IMR-90 (cell line): ENCODE results near the gene PLB1. TPM values are rescaled to one million over a fixed set of nuclear protein-coding genes. Genes with fewer than 3 reads are reported as not detected.
"Not testable (repeated sequence)": the region's sequence is repeated elsewhere in the genome, so short reads cannot be mapped to it uniquely, and the experiment has no call there.

Experiments
- ATAC-seq: fragments of 200-7000 bp; cut with Tn5 transposase; 2 replicates; pipeline ENCODE4 v1.9.1; 2020; ENCODE audit warnings: low read depth, mild to moderate bottlenecking, moderate library complexity
- BruUV-seq: library from RNA; stranded (reverse); fragments of 400-500 nt; replicated peaks from 2 replicates; lab custom pipeline; 2021; lab: Mats Ljungman, UMichigan
- CTCF ChIA-PET: fragments of 300-600 bp; formaldehyde crosslinking; extraction: SDS; loops from one replicate; lab custom pipeline; 2021; ENCODE audit warnings: antibody characterized with exemption; lab: Yijun Ruan, JAX
- POLR2A ChIA-PET: fragments of 300-600 bp; sonication (Branson Sonifier 250); formaldehyde crosslinking; loops from one replicate; lab custom pipeline; 2022; ENCODE audit warnings: antibody characterized with exemption; ENCODE audit not compliant: unreplicated experiment; lab: Charles Lee
- DNase-seq: peaks from one replicate; pipeline ENCODE4 v3.0.0; 2013
- H2AFZ ChIP-seq: replicated peaks from 2 replicates; pipeline ENCODE3; 2013; ENCODE audit warnings: low read length, mild to moderate bottlenecking; ENCODE audit not compliant: poor library complexity
- H2AK5ac ChIP-seq: 2 replicates; pipeline ENCODE4 v1.6.1; 2013; ENCODE audit warnings: low read depth, low read length, inconsistent platforms
- H2AK9ac ChIP-seq: replicated peaks from 2 replicates; pipeline ENCODE3; 2013; ENCODE audit warnings: mild to moderate bottlenecking, low read depth, low read length, moderate library complexity; ENCODE audit not compliant: poor library complexity
- H2BK120ac ChIP-seq: 2 replicates; pipeline ENCODE4 v1.6.1; 2013; ENCODE audit warnings: low read depth, low read length, inconsistent platforms
- H2BK15ac ChIP-seq: 3 replicates; pipeline ENCODE4 v1.6.1; 2013; ENCODE audit warnings: low read depth, low read length, inconsistent platforms
- H2BK20ac ChIP-seq: 2 replicates; pipeline ENCODE4 v1.6.1; 2013; ENCODE audit warnings: low read depth, mild to moderate bottlenecking, inconsistent platforms, low read length, moderate library complexity
- H2BK5ac ChIP-seq: 2 replicates; pipeline ENCODE4 v1.6.1; 2013; ENCODE audit warnings: mild to moderate bottlenecking, low read depth, low read length, inconsistent platforms; ENCODE audit not compliant: poor library complexity, severe bottlenecking
- H3K14ac ChIP-seq: replicated peaks from 2 replicates; pipeline ENCODE4 v1.6.1; 2013; ENCODE audit warnings: low read depth, low read length, inconsistent platforms
- H3K18ac ChIP-seq: 2 replicates; pipeline ENCODE4 v1.6.1; 2013; ENCODE audit warnings: low read depth, low read length, control low read depth
- H3K23ac ChIP-seq: 2 replicates; pipeline ENCODE4 v1.6.1; 2013; ENCODE audit warnings: low read depth, low read length, inconsistent platforms
- H3K27ac ChIP-seq: 2 replicates; pipeline ENCODE4 v1.5.1; 2013; ENCODE audit warnings: mild to moderate bottlenecking, control low read depth, low read length; ENCODE audit not compliant: insufficient read depth
- H3K27me3 ChIP-seq: 2 replicates; pipeline ENCODE4 v1.6.1; 2013; ENCODE audit warnings: low read length; ENCODE audit not compliant: control insufficient read depth, insufficient read depth
- H3K36me3 ChIP-seq: 2 replicates; pipeline ENCODE4 v1.6.1; 2013; ENCODE audit warnings: low read length, mixed read lengths; ENCODE audit not compliant: control insufficient read depth, insufficient read depth
- H3K4ac ChIP-seq: 2 replicates; pipeline ENCODE4 v1.6.1; 2013; ENCODE audit warnings: low read depth, low read length, inconsistent platforms
- H3K4me1 ChIP-seq: 2 replicates; pipeline ENCODE4 v1.6.1; 2013; ENCODE audit warnings: low read length, mixed read lengths; ENCODE audit not compliant: control insufficient read depth, insufficient read depth
- H3K4me2 ChIP-seq: 2 replicates; pipeline ENCODE4 v1.6.1; 2013; ENCODE audit warnings: low read depth, mild to moderate bottlenecking, control low read depth, low read length, moderate library complexity
- H3K4me3 ChIP-seq: 2 replicates; pipeline ENCODE4 v1.5.1; 2013; ENCODE audit warnings: low read depth, mild to moderate bottlenecking, control low read depth, low read length, moderate library complexity; ENCODE audit not compliant: insufficient read depth
- H3K56ac ChIP-seq: 2 replicates; pipeline ENCODE4 v1.6.1; 2013; ENCODE audit warnings: low read length, inconsistent platforms; ENCODE audit not compliant: insufficient read depth; ENCODE audit errors: extremely low read depth
- H3K79me1 ChIP-seq, 2 experiments: 2 replicates each; pipeline ENCODE4 v1.6.1; 2013; ENCODE audit warnings: low read length in 2 of 2, inconsistent platforms in 1 of 2, low read depth in 1 of 2
- H3K9ac ChIP-seq: 2 replicates; pipeline ENCODE4 v1.6.1; 2013; ENCODE audit warnings: low read depth, low read length, control low read depth
- H3K9me1 ChIP-seq: 2 replicates; pipeline ENCODE4 v1.6.1; 2013; ENCODE audit warnings: low read length, inconsistent platforms; ENCODE audit not compliant: insufficient read depth
- H3K9me3 ChIP-seq: 2 replicates; pipeline ENCODE4 v1.6.1; 2013; ENCODE audit warnings: low read length; ENCODE audit not compliant: control insufficient read depth, insufficient read depth
- H4K20me1 ChIP-seq: 2 replicates; pipeline ENCODE4 v1.6.1; 2013; ENCODE audit warnings: low read length, inconsistent platforms; ENCODE audit not compliant: insufficient read depth
- H4K5ac ChIP-seq: 2 replicates; pipeline ENCODE4 v1.6.1; 2013; ENCODE audit warnings: mild to moderate bottlenecking, low read depth, low read length, control low read depth
- H4K8ac ChIP-seq, 2 experiments: 2 replicates each; pipeline ENCODE4 v1.6.1; 2013; ENCODE audit warnings: low read depth in 2 of 2, low read length in 2 of 2, control low read depth in 1 of 2, inconsistent platforms in 1 of 2
- H4K91ac ChIP-seq: 2 replicates; pipeline ENCODE4 v1.6.1; 2013; ENCODE audit warnings: low read depth, low read length, inconsistent platforms; ENCODE audit not compliant: insufficient read depth
- WGBS, 2 experiments: methylation state at CpG; one replicate each; pipeline versions ENCODE4 v1.1.5 to v1.1.7; 2013; ENCODE audit warnings: missing lambda C conversion rate in 2 of 2; ENCODE audit not compliant: insufficient read length in 1 of 2; ENCODE audit errors: extremely low coverage in 2 of 2; 5-methylcytosine and 5-hydroxymethylcytosine counted together
- dilution Hi-C: fragments of 300-500 bp; cut with HindIII; formaldehyde crosslinking; loops from one replicate; pipeline ENCODE4 v1.14.3; 2018; ENCODE audit warnings: low sequenced_read_pairs; ENCODE audit not compliant: unreplicated experiment
- in situ Hi-C: fragments of 300-500 bp; cut with MboI; formaldehyde crosslinking; loops from 3 replicates; pipeline ENCODE4 v1.14.3; 2019; ENCODE audit warnings: low sequenced_read_pairs, inconsistent platforms, mixed read lengths
- intact Hi-C: fragments of 100-400 bp; cut with micrococcal nuclease; formaldehyde crosslinking; loops from 2 replicates; pipeline ENCODE4 v1.10.0; 2022
- polyA plus RNA-seq, 3 experiments: library from polyadenylated mRNA; depleted of rRNA; stranded (reverse); fragments of >200 nt; gene quantifications; 2 replicates each; pipeline ENCODE4 v1.2.3, GENCODE V29; 2012; ENCODE audit warnings: low replicate concordance in 1 of 3
- total RNA-seq: library from RNA; depleted of rRNA; stranded (reverse); fragments of >200 nt; gene quantifications from 2 replicates; pipeline ENCODE4 v1.2.3, GENCODE V29; 2012

Gene PLB1
- total and polyA plus RNA-seq, 2 of the 4 experiments (the other 2 are of a cell fraction), result 0.74 to 0.90 TPM

- H2AK5ac ChIP-seq, result peak overlapping the region; percentile 60; the same call in 1 of the 2 replicates
- H3K27me3 ChIP-seq, POLR2A ChIA-PET, dilution Hi-C loops, in situ Hi-C loops, DNase-seq, H3K23ac ChIP-seq, H3K36me3 ChIP-seq, H2AK9ac ChIP-seq, H2AFZ ChIP-seq, H3K9me3 ChIP-seq, H3K14ac ChIP-seq, H4K20me1 ChIP-seq, BruUV-seq, H3K56ac ChIP-seq, ATAC-seq, H3K4me3 ChIP-seq, H3K4me2 ChIP-seq: not testable (repeated sequence)
- intact Hi-C loops, result loop anchor here (1.0 to 10.0 kb wide), 3 partner anchors 51 to 229 kb away; partner anchors contain the start of gene WDR43
- peak overlapping the region; percentile 23 to 85; a peak in 3 of 4 replicates for H4K8ac ChIP-seq
- H2BK15ac ChIP-seq, result peak overlapping the region; percentile 53; the same call in 2 of the 3 replicates
- H4K5ac ChIP-seq, result peak overlapping the region; percentile 50; the same call in 1 of the 2 replicates
- CTCF ChIA-PET, result interaction anchor here (1.4 to 4.4 kb wide), 2 partner anchors 71 to 99 kb away, joined by 6 to 24 read pairs; no protein-coding TSS in a partner anchor
- peak overlapping the region; percentile 85 for H2BK20ac ChIP-seq
- H3K79me1 ChIP-seq, result peaks cover 0 to 13% of the 10 kb centered on the region in 2 experiments; a peak in 1 of 4 replicates
- H2BK120ac ChIP-seq, result peak overlapping the region; percentile 89
- no CpG with 5 or more reads among the region's 4 CpGs for WGBS, 2 experiments
- peak overlapping the region; percentile 76 for H2BK5ac ChIP-seq
- H3K18ac ChIP-seq, result peak overlapping the region; percentile 37
- peak overlapping the region; percentile 53; the same call in 1 of the 2 replicates for H3K4ac ChIP-seq
- peaks cover 16% of the 10 kb centered on the region for H3K9me1 ChIP-seq
- H3K4me1 ChIP-seq, result peaks cover 32% of the 10 kb centered on the region
- peak overlapping the region; percentile 90; the same call in 1 of the 2 replicates for H3K27ac ChIP-seq
- peak overlapping the region; percentile 89; the same call in 1 of the 2 replicates for H4K91ac ChIP-seq
- 0 out of 2 replicates have a peak overlapping the region, but pooled peaks have one; percentile 7 for H3K9ac ChIP-seq
Measured at GRCh38 chr2:28665811-28666377, 170.0 kb downstream of the PLB1 start.
